GM18870 (cell line): ENCODE data around the gene PNPLA7.
"Not testable (repeated sequence)": the region's sequence is repeated elsewhere in the genome, so short reads cannot be mapped to it uniquely, and the experiment has no call there.

ENCODE experiments used
- ATAC-seq: cut with Tn5 transposase; IDR thresholded peaks from one replicate; pipeline ENCODE4 v1.9.1; 2021; ENCODE audit warnings: moderate library complexity; ENCODE audit not compliant: unreplicated experiment

Gene PNPLA7

DNA sequence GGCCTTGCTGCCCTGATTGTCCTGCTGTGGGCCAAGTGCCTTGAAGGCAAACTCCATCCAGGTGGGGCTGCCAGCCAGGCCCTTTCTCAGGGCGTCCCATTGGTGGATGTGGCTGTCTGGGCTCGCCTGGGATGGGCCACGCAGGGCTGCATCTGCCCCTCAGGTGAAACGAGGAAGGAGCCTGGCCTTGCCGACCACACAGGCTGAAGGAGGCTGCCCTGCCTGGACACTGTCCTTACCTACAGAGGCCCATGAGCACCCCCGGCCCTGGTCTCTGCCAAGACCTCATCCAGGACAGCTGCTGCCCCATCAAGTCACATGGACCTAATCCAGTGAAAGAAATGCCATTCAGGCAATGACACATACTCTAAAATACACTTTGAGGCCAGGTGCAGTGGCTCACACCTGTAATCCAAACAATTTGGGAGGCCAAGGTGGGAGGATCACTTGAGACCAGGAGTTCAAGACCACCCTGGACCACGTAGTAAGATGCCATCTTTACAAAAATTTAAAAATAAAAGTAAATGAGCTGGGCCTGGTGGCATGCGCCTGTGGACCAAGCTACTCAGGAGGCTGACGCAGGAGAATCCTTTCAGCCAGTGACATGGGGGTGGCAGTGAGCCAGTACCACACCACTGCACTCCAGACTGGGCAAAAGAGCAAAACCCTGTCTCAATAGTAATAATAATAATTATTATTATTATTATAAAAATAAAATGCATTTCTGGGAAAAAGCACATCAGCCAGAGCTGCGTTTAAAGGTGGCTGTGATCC is 33.9 kb downstream of the PNPLA7 start:
- ATAC-seq: no peak

GRCh38 chr9:137515338-137515724 is 34.9 kb downstream of the PNPLA7 start:
- ATAC-seq: no peak

DNA sequence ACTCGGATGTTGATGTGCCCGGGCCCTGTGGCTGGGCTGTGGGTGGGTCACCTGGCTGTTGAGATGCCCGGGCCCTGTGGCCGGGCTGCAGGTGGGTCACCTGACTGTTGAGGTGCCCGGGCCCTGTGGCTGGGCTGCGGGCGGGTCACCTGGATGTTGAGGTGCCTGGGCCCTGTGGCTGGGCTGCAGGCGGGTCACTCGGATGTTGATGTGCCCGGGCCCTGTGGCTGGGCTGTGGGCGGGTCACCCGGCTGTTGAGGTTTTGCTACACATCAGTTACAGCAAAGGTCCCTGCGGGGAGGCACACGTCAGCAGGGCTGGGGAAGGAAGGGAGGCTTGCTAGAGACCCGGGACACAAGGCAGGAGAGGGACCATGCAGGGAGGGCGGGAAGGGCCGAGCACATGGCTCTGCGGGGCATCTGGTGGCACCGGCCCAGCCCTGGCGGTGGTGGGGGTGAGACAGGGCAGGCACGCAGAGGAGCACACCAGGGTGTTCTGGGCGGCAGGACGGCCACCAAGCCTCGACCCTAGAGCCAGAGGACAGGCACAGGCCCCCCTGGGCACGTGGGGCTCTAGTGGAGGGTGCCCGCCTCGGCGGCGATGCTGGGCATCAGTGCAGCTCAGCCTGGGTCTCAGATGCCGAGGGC is 35.4 kb downstream of the PNPLA7 start:
- ATAC-seq: no peak

GRCh38 chr9:137513801-137514570 is 36.2 kb downstream of the PNPLA7 start:
- not testable (repeated sequence) for ATAC-seq

GRCh38 chr9:137513136-137513535 is 37.1 kb downstream of the PNPLA7 start:
- not testable (repeated sequence) for ATAC-seq

DNA sequence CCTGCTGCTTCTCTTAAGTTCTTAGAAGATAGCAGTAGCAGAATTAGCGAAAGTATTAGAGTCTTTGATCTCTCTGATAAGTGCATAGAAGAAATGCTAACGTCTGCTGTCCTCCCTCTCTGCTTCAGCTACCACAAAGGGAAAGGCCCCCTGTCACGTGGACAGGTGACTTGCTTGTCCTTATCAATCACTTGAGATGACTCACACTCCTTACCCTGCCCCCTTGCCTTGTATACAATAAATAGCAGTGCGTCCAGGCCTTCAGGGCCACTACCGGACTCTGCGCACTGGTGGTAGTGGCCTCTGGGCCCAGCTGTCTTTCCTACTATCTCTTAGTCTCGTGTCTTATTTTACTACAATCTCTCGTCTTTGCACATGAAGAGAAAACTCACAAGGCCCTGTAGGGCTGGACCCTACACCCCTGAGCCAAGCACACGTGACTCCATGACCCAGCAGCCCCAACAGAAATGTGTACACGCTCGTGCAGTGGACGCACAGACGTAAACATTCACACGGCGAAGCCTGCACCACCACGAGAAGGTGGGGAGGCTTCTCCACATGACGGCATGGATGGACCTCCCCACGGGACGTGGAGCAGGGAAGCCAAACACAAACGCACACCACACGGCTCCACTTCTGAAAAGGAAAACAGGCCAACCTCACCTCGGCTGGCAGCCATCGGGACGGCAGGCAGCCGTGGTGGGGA is 38.3 kb downstream of the PNPLA7 start:
- no peak for ATAC-seq

GRCh38 chr9:137511126-137511525 is 39.1 kb downstream of the PNPLA7 start:
- ATAC-seq: not testable (repeated sequence)

GRCh38 chr9:137509198-137509597 is 41.0 kb downstream of the PNPLA7 start:
- no peak for ATAC-seq

DNA sequence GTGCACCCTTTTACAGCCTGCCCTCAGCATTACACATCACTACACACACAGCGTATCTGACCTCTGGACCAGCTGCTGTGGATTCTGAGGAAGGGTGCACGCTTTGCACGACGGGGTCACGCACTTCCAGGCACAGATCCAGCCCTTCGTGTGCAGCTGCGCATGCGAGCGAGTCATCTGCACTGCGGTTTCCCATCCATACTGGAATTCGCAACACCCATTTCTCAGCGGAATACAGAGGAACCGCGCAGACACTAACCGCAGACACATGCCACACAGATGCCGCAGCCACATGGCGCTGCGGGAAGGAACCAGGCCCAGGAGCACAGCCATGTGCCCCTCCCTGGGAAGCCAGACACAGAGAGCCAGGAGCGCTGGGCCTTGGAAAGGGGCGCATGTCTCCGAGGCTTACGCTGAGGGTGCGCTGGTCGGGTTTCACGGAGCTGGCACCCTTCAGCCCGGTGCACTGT is 43.5 kb downstream of the PNPLA7 start:
- ATAC-seq: no peak

DNA sequence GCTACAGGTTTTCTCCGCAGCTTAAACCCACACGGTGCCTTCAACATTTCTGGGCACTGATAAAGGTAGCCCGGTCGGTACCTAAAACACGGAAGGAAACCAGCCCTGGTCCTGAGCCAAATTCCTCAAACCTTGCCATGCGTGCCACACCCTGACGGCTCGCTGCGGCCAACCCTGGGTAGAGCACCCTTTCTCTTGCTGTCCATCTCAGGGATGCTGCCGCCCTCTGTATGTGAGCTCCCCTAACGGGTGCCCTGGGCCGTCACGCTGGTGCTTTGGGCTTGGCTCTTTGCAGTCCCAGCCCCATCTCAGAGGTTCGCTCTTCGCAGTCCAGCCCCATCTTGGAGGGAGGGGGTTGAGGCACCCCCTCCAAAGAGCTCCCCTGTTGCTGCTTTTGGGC is 43.9 kb downstream of the PNPLA7 start:
- no peak for ATAC-seq

DNA sequence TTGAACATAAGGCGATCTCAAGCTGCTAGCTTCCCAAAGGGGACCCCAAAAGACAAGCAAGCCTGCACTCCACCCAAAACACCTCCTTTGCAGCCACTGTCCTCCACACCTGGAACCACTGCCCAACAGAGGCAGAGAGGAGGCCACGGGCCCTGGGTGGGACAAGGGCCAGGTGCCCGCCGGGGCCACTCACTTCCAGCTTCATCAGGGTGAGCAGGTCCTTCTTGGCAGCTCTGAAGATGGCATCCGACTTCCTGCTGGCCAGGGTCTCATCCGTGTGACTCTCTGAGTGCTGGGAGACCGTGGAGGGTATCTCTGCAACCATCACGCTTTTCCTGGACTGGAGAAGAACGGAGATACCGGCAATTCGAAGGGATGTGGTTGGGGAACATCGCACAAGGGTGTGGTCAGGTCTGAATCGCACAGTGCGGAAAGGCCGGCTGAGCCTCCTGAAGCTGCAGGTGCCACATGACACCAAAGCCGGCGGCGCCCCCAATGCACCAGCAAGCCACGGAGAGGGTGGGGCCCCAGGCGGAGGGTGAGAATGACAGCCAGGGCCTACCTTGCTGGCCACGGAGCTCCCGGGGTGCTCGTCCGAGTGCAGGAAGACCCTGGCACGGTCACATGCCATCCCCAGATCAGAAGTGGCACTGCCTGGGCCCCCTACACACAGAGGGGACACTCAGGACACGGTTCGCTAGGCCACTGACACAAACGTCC is 44.6 kb downstream of the PNPLA7 start:
- no peak for ATAC-seq

- no peak for ATAC-seq
Measured at GRCh38 chr9:137504432-137504777, 45.8 kb downstream of the PNPLA7 start.

GRCh38 chr9:137502008-137502911 is 47.9 kb downstream of the PNPLA7 start:
- ATAC-seq: no peak

DNA sequence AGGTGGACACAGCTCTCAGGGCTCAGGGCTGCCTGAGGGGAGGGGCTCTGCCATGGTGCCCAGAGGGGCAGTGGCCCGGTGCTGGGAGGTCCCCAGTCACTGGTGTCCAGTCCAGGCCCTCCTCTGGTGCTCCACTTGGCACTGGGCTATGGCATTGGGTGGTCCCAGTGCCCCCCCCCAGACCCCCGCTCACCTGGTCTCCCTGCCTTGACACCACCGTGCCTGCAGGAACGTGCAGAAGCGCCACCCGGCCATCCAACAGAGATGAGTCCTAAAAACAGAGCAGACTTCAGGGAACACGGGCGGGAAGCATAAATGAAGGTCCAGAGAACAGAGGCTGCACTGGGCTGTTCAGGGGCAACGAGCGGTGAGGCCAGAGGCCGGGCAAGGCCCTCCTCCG is 48.7 kb downstream of the PNPLA7 start:
- no peak for ATAC-seq

- ATAC-seq: no peak
Measured at GRCh38 chr9:137500666-137501397, 49.4 kb downstream of the PNPLA7 start.

DNA sequence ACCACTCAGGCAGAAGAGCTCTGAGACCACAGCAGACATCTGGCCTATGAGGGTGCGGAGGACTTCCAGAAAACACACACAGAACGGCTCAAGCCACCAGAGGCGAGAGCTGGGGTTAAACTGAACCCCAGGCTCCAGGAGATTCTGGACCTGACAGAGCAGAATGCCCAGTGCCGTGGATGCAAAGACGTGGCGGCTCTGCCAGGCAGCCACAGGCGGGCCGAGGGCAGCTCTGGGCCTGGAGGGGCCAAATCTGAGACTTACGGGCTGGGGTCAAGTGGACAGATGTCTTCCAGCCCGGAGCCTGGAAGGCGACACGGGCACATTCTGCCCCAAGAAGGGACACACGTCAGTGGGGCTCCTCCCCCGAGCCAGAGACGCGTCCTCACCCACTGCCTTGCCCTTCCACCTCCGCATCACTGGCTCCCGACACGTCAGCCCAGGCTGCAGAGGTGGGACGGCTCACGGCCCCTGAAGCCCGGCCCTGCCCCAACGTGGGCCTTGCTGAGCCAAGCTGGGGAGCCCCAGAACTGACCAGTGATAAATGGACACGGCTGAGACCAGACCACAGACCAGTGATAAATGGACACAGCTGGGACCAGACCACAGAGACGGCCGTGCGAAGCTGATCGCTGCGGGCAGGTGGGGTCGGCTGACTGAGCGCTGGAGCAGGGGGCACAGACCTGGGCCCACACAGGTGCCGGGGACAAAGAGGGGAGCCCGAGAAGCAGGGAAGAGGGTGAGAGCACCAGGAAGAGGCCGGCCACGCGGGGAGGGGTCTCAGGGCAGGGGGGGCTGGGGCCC is 50.1 kb downstream of the PNPLA7 start:
- ATAC-seq: no peak

DNA sequence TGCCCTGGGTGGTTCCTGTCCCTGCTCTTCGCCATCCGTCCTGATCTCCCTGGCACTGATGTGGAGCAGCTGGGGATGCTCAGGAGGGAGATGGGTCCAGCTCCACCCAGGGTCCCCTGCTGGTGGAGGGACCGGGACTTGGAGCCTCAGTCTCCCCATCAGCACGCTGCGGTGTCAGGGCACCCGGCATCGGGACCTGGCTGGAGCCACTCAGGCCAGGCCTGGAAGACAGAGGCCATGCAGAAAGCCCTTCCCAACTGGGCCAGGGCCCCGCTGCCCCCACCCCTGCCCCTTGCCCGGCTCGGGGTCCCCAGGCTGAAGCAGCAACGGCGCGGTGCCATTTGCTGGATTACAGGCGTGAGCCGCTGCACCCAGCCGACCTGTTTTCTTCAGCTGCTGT is 50.8 kb downstream of the PNPLA7 start:
- ATAC-seq: no peak

DNA sequence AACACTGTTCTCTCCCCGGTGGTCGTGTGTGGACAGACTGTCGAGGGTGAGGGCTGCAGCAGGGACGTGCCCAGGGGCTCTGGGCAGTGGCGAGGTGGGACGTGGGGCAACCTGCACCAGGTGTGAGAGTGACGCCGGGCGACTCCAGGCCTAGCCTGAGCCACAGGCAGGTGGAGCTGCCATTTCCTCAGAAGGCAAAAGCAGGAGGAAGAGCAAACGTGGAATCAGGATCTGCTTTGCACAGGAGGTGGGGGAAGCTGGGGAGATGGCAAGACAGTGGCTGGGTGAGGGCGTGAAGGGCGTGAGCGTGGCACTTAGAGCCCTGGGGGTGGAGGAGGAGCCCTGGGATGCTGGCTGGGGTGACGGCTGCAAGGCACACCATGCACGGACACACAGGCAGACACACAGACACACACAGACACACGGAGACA is 51.5 kb downstream of the PNPLA7 start:
- no peak for ATAC-seq
